Panc1 (cell line): ENCODE data around the gene FSTL4.

ENCODE experiments used
- CTCF ChIP-seq: fragments of 450-650 bp; IDR thresholded peaks from 2 replicates; pipeline ENCODE4 v1.5.1; 2017; ENCODE audit warnings: mild to moderate bottlenecking
- SIN3A ChIP-seq: IDR thresholded peaks from 2 replicates; pipeline ENCODE4 v1.6.1; 2012; ENCODE audit warnings: low read depth, mild to moderate bottlenecking, low read length, moderate library complexity, borderline replicate concordance; ENCODE audit not compliant: insufficient read depth

GRCh38 chr5:133271606-133272005 is 340.7 kb downstream of the FSTL4 start:
- no peak for TF ChIP-seq SIN3A
- TF ChIP-seq CTCF, result no peak
